Measurements from ENCODE around the gene C10orf67. TPM values are rescaled to one million over a fixed set of nuclear protein-coding genes. Genes with fewer than 3 reads are reported as not detected.

Gene C10orf67
- total RNA-seq, 1 donor from 2014 or later: not detected

DNA sequence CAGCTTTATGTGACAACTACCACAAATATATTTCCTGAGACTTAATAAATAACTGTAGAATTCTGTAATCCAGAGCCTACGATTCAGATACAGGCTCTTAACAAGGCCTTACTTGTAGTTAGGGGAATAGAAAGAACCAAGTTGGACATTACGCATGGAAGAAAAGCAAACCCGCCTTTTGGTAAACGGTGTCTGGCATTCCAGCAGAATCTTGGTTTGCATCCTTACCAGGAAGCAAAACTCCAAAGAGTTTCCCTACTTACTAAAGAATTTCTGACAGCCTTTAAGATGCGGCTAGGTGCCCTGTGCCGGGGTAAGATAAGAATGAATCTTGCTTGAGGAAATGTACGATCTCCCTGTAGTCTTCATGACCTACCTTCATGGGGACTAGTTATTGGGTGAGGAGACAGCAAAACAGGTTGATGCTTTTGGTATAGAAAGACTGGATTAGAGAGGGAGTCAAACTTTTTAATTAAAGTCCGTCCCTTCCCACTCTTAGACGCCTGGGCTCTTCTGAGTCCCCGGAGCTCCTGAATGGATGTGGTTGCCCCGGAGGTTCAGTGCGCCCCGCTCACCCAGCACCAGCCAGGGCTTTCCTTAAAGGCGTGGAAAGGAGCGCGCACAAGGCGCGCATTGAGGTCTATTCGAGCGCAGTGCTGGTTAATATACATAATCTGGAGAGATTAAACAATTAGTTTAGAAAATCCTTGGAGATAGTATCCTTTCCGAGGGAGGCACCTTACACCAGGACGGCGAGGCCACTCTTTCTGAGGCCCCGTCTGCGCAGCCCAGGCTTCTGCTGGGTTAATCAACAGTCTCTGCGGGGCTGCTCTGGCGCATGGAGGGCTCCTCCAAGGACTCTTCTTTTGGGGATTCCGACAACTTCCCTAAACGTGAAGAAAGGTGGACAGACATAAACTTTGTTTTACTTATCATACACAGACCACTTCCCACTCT is 140.9 kb downstream of the C10orf67 start:
- H3K4me1 Mint-ChIP-seq (ENCODE audit: low read depth): peaks cover 52% of the 10 kb centered on the region
- DNase-seq (ENCODE audit: low spot score, unreplicated experiment): no peak
- peaks cover 3% of the 10 kb centered on the region for H3K36me3 Mint-ChIP-seq (ENCODE audit: insufficient read depth)
- H3K27ac Mint-ChIP-seq: no peak overlapping the region
- H3K9me3 Mint-ChIP-seq (ENCODE audit: low read depth): peaks cover 3% of the 10 kb centered on the region
- TF ChIP-seq CTCF (IDR thresholded peaks at IDR 0.05; ENCODE audit: unreplicated experiment): no peak
- H3K4me3 Mint-ChIP-seq (ENCODE audit: low read depth): no peak overlapping the region
- peaks cover 35% of the 10 kb centered on the region for H3K27me3 Mint-ChIP-seq

DNA sequence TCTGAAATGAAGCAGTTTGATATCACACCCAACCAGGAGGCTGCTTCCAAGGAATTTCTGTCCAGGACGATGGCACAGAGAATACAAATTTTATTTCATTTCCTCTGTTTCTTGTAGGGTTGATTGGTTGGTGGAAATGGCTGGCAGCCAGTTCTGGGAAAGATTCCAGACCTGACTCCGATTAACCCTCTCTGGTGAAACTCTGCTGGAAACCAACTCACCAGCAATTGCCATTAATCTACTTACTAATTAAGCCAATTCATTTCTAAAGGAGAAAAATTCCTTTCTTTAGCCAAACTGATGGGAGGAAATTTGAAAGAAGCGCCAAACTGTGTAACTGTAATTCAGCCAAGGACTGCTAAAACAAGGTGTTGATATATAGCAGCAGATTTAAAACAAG is 141.8 kb downstream of the C10orf67 start:
- Mint-ChIP-seq H3K27ac (no peak overlapping the region), H3K4me3 (ENCODE audit: low read depth) (no peak overlapping the region), H3K27me3 (peaks cover 41% of the 10 kb centered on the region), H3K4me1 (ENCODE audit: low read depth) (peaks cover 60% of the 10 kb centered on the region), H3K36me3 (ENCODE audit: insufficient read depth) (peaks cover 3% of the 10 kb centered on the region), H3K9me3 (ENCODE audit: low read depth) (peaks cover 3% of the 10 kb centered on the region)
- TF ChIP-seq CTCF (IDR thresholded peaks at IDR 0.05; ENCODE audit: unreplicated experiment): no peak
- DNase-seq (ENCODE audit: low spot score, unreplicated experiment): no peak

GRCh38 chr10:23201837-23202236 is 142.8 kb downstream of the C10orf67 start:
- H3K9me3 Mint-ChIP-seq (ENCODE audit: low read depth): peaks cover 3% of the 10 kb centered on the region
- peaks cover 47% of the 10 kb centered on the region for H3K27me3 Mint-ChIP-seq
- H3K36me3 Mint-ChIP-seq (ENCODE audit: insufficient read depth): peaks cover 3% of the 10 kb centered on the region

DNA sequence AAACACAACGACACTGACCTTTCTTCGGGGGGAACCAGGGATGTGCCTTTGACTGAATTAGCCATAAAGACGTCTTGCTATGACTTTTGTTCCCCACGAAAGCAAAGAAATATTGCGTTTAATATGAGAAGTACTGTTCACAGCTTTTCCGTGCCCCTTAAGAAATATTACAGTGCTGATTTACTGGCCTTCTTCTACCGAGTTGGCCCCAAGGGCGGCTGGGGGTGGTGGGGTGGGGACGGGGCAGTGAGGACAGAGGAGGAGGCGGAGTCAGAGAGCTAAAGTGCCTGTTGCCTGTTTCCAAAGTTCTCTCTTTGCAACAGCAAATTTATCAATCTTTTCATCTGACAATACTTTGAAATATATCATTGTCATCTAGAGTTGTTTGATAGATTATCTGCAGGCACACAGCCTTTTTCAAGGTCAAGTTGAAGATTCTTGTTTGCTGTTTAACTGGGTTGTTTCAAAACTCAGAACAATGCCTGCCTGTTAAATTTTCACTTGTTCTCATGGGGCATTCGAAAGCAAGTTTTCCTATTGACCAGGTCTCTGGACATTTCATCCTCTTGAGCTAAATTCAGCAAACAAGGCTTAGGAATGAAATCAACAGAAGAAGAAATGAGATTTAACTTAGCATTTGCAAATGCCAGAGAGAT is 143.5 kb downstream of the C10orf67 start:
- no peak for DNase-seq (ENCODE audit: low spot score, unreplicated experiment)
- peaks cover 3% of the 10 kb centered on the region for H3K36me3 Mint-ChIP-seq (ENCODE audit: insufficient read depth)
- peaks cover 3% of the 10 kb centered on the region for H3K9me3 Mint-ChIP-seq (ENCODE audit: low read depth)
- H3K27ac Mint-ChIP-seq: peak overlapping the region; percentile 24
- H3K4me3 Mint-ChIP-seq (ENCODE audit: low read depth): peak overlapping the region; percentile 80
- H3K27me3 Mint-ChIP-seq: peaks cover 54% of the 10 kb centered on the region
- H3K4me1 Mint-ChIP-seq (ENCODE audit: low read depth): peaks cover 58% of the 10 kb centered on the region
- TF ChIP-seq CTCF (IDR thresholded peaks at IDR 0.05; ENCODE audit: unreplicated experiment): no peak

More at GRCh38 chr10:23201837-23202236, 142.8 kb downstream of the C10orf67 start:
- no peak for TF ChIP-seq CTCF (IDR thresholded peaks at IDR 0.05; ENCODE audit: unreplicated experiment)
- Mint-ChIP-seq H3K27ac (peak overlapping the region; percentile 85), H3K4me3 (ENCODE audit: low read depth) (peak overlapping the region; percentile 23), H3K4me1 (ENCODE audit: low read depth) (peaks cover 58% of the 10 kb centered on the region)
- DNase-seq (ENCODE audit: low spot score, unreplicated experiment): no peak

GRCh38 chr10:23200586-23200985 is 144.0 kb downstream of the C10orf67 start:
- Mint-ChIP-seq H3K4me3 (ENCODE audit: low read depth) (peak overlapping the region; percentile 80), H3K9me3 (ENCODE audit: low read depth) (peaks cover 3% of the 10 kb centered on the region), H3K4me1 (ENCODE audit: low read depth) (peaks cover 57% of the 10 kb centered on the region), H3K27me3 (peaks cover 60% of the 10 kb centered on the region), H3K36me3 (ENCODE audit: insufficient read depth) (peaks cover 3% of the 10 kb centered on the region), H3K27ac (peak overlapping the region; percentile 24)
- no peak for DNase-seq (ENCODE audit: low spot score, unreplicated experiment)
- no peak for TF ChIP-seq CTCF (IDR thresholded peaks at IDR 0.05; ENCODE audit: unreplicated experiment)
